ENCODE data around the gene MEF2C.

The MEF2C gene

GRCh38 chr5:88746438-88746882 lies 136.5 kb downstream of the MEF2C start:
- H3F3A ChIP-seq (ENCODE audit: control insufficient read depth, insufficient read depth) = peaks cover 3% of the 10 kb centered on the region
- H3K4me2 ChIP-seq (ENCODE audit: low read length) = no peak overlapping the region
- H3K36me3 ChIP-seq (ENCODE audit: control insufficient read depth, low read length) = peaks cover 91% of the 10 kb centered on the region
- H3K79me2 ChIP-seq (ENCODE audit: control insufficient read depth, low read length) = no peaks in the 10 kb centered on the region
- peaks cover 21% of the 10 kb centered on the region for H3K4me1 ChIP-seq (ENCODE audit: control insufficient read depth, low read length)
- no peak overlapping the region for H3K4me3 ChIP-seq (ENCODE audit: low read length)
- H4K20me1 ChIP-seq (ENCODE audit: control insufficient read depth, insufficient read depth, low read depth, low read length) = no peaks in the 10 kb centered on the region
- H3K27me3 ChIP-seq (ENCODE audit: control insufficient read depth, low read length) = no peaks in the 10 kb centered on the region
- no peak overlapping the region for H3K27ac ChIP-seq (ENCODE audit: low read depth, low read length)
- H3K9me2 ChIP-seq (replicated peaks; ENCODE audit: control insufficient read depth, low read length) = no peaks in the 10 kb centered on the region
- H3K9me3 ChIP-seq (ENCODE audit: control insufficient read depth, insufficient read depth, low read length) = no peaks in the 10 kb centered on the region
- TF ChIP-seq EZH2phosphoT487 (IDR thresholded peaks at IDR 0.05; ENCODE audit: borderline replicate concordance, low read length) = no peak
- TF ChIP-seq, protein P1, sequence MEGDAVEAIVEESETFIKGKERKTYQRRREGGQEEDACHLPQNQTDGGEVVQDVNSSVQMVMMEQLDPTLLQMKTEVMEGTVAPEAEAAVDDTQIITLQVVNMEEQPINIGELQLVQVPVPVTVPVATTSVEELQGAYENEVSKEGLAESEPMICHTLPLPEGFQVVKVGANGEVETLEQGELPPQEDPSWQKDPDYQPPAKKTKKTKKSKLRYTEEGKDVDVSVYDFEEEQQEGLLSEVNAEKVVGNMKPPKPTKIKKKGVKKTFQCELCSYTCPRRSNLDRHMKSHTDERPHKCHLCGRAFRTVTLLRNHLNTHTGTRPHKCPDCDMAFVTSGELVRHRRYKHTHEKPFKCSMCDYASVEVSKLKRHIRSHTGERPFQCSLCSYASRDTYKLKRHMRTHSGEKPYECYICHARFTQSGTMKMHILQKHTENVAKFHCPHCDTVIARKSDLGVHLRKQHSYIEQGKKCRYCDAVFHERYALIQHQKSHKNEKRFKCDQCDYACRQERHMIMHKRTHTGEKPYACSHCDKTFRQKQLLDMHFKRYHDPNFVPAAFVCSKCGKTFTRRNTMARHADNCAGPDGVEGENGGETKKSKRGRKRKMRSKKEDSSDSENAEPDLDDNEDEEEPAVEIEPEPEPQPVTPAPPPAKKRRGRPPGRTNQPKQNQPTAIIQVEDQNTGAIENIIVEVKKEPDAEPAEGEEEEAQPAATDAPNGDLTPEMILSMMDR (IDR thresholded peaks at IDR 0.05; ENCODE audit: low read depth, low read length, poor library complexity, severe bottlenecking) = no peak

DNA sequence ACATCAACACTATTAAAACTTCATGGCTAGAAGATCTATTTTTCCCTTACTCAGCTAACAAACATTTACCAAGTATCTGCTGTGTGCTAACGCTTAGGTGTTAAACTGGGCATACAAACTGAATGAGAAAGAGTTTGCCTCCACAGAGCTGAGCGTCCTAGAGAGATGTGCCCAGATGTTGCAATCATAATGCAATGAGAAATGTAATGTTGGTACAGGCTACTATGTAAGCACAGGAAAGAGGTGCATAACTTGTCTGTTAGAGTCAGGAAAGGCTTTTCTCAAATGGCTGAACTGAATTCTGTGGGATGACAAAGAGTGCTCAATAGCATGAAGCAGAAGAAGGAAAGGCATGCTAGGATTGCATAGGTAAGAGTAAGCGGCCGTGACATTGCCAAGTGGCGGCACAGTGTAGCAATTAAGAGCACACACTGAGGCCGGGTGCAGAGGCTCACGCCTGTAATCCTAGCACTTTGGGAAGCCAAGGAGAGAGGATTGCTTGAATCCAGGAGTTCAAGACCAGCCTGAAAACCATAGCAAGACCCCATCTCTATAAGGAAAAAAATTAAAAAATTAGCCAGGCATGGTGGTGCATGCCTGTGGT lies 137.8 kb downstream of the MEF2C start:
- Histone ChIP-seq H3K9me2 (replicated peaks; ENCODE audit: control insufficient read depth, low read length) (no peaks in the 10 kb centered on the region), H3K79me2 (ENCODE audit: control insufficient read depth, low read length) (no peaks in the 10 kb centered on the region), H3K4me1 (ENCODE audit: control insufficient read depth, low read length) (peaks cover 34% of the 10 kb centered on the region), H3K36me3 (ENCODE audit: control insufficient read depth, low read length) (peaks cover 91% of the 10 kb centered on the region), H3K27ac (ENCODE audit: low read depth, low read length) (no peak overlapping the region), H3K4me2 (ENCODE audit: low read length) (no peak overlapping the region), H3K27me3 (ENCODE audit: control insufficient read depth, low read length) (no peaks in the 10 kb centered on the region), H3F3A (ENCODE audit: control insufficient read depth, insufficient read depth) (peaks cover 4% of the 10 kb centered on the region), H3K4me3 (ENCODE audit: low read length) (no peak overlapping the region), H4K20me1 (ENCODE audit: control insufficient read depth, insufficient read depth, low read depth, low read length) (no peaks in the 10 kb centered on the region), H3K9me3 (ENCODE audit: control insufficient read depth, insufficient read depth, low read length) (no peaks in the 10 kb centered on the region)
- TF ChIP-seq EZH2phosphoT487 (IDR thresholded peaks at IDR 0.05; ENCODE audit: borderline replicate concordance, low read length) = no peak
- TF ChIP-seq, protein P1 (IDR thresholded peaks at IDR 0.05; ENCODE audit: low read depth, low read length, poor library complexity, severe bottlenecking) = no peak

GRCh38 chr5:88743231-88743834 lies 139.7 kb downstream of the MEF2C start:
- H3K79me2 ChIP-seq (ENCODE audit: control insufficient read depth, low read length) = no peaks in the 10 kb centered on the region
- no peaks in the 10 kb centered on the region for H3K27me3 ChIP-seq (ENCODE audit: control insufficient read depth, low read length)
- TF ChIP-seq, protein P1 (IDR thresholded peaks at IDR 0.05; ENCODE audit: low read depth, low read length, poor library complexity, severe bottlenecking) = no peak
- TF ChIP-seq EZH2phosphoT487 (IDR thresholded peaks at IDR 0.05; ENCODE audit: borderline replicate concordance, low read length) = no peak
- peaks cover 52% of the 10 kb centered on the region for H3K4me1 ChIP-seq (ENCODE audit: control insufficient read depth, low read length)
- H3K27ac ChIP-seq (ENCODE audit: low read depth, low read length) = no peak overlapping the region
- H3K4me2 ChIP-seq (ENCODE audit: low read length) = no peak overlapping the region
- H4K20me1 ChIP-seq (ENCODE audit: control insufficient read depth, insufficient read depth, low read depth, low read length) = no peaks in the 10 kb centered on the region
- no peaks in the 10 kb centered on the region for H3K9me3 ChIP-seq (ENCODE audit: control insufficient read depth, insufficient read depth, low read length)
- peaks cover 88% of the 10 kb centered on the region for H3K36me3 ChIP-seq (ENCODE audit: control insufficient read depth, low read length)
- H3K9me2 ChIP-seq (replicated peaks; ENCODE audit: control insufficient read depth, low read length) = no peaks in the 10 kb centered on the region
- peaks cover 23% of the 10 kb centered on the region for H3F3A ChIP-seq (ENCODE audit: control insufficient read depth, insufficient read depth)
- no peak overlapping the region for H3K4me3 ChIP-seq (ENCODE audit: low read length)

Data from DOHH2 (cell line).